SK-N-DZ (cell line): ENCODE data around the gene DDX54. TPM values are rescaled to one million over a fixed set of nuclear protein-coding genes. Genes with fewer than 3 reads are reported as not detected.
A peak's percentile ranks its signal among the peaks of the same experiment; 100 is the strongest.

Experiments
- DNase-seq: peaks from one replicate; pipeline ENCODE4 v3.0.0-alpha.2; 2015; ENCODE audit warnings: low spot score
- polyA plus RNA-seq, 2 experiments: library from polyadenylated mRNA; depleted of rRNA; stranded (reverse); fragments of >200 nt; gene quantifications; 2 replicates each; pipeline ENCODE4 v1.2.3, GENCODE V29; 2014

Gene DDX54, protein sequence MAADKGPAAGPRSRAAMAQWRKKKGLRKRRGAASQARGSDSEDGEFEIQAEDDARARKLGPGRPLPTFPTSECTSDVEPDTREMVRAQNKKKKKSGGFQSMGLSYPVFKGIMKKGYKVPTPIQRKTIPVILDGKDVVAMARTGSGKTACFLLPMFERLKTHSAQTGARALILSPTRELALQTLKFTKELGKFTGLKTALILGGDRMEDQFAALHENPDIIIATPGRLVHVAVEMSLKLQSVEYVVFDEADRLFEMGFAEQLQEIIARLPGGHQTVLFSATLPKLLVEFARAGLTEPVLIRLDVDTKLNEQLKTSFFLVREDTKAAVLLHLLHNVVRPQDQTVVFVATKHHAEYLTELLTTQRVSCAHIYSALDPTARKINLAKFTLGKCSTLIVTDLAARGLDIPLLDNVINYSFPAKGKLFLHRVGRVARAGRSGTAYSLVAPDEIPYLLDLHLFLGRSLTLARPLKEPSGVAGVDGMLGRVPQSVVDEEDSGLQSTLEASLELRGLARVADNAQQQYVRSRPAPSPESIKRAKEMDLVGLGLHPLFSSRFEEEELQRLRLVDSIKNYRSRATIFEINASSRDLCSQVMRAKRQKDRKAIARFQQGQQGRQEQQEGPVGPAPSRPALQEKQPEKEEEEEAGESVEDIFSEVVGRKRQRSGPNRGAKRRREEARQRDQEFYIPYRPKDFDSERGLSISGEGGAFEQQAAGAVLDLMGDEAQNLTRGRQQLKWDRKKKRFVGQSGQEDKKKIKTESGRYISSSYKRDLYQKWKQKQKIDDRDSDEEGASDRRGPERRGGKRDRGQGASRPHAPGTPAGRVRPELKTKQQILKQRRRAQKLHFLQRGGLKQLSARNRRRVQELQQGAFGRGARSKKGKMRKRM
- 34.7 and 39.3 TPM in 2 replicates for polyA plus RNA-seq (2014; cell fraction: cytosol; rRNA removed)
- polyA plus RNA-seq (2014; cell fraction: nucleus; rRNA removed), result 32.1 and 56.8 TPM in 2 replicates

DNA sequence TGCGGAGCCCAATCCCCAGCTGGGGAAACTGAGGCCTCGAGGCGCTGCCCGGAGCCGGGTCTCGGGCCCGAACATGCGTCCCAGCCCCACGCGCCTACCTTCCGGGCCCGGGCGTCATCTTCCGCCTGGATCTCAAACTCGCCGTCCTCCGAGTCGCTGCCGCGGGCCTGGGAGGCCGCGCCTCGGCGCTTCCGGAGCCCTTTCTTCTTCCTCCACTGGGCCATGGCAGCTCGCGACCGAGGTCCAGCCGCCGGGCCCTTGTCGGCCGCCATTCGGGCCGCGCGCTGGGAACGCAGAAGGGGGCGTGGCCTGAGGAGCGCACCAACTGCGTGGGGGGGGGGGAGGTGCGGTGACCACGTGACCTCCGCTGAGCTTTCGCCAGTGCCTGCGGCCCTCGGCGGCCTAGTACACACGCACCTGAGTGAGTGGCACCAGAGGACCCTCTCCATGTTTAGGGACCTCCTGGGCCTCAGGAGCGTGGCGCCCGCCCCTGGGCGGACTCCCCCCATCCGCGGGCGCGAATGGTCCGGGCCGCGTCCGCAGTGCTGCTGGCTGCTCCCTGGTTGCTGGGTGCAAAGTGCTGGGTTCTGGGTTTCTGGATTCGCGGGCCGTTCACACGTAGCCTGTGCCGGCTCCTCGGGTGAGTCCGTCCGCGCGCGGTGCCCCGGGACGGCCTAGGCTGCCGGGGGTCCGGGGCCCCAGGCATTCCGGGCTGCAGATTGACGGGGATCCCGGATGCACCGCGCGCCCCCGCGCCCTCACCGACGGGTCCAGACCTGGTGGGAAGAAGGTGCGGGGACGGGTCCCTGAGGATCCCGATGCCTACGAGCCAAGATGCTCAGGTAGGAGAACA, at the start of gene DDX54, which contains the start of gene RITA1:
DDX54 (minus strand) TSS at position 299 of the 853 bp plus-strand sequence; CDS start at position 272, 27 bp downstream.
RITA1 (plus strand) TSS at position 542 of the 853 bp plus-strand sequence. CDS start 1,026 bp downstream, outside the sequence.
- peak; percentile 89 for DNase-seq

DNA sequence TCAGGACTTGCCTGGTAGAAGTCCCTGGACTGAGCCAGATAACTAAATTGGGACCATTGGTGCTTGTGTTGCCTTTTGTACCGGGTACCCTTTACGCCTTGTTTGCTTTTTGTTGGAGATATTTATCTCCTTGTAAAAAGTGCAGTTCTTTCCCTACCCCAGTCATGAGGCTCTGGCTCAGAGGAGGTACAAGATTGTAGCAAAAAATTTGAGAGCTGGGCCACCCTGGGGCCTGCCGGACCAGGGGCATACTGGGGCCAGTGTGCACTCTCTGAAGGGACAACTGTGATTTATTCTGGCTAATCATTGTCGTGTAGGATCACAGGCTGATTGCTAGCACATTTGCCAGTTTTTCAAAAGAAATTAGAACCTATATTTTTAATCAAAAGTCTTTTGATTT, 49.2 kb upstream of the DDX54 start:
- DNase-seq, result no peak

DNA sequence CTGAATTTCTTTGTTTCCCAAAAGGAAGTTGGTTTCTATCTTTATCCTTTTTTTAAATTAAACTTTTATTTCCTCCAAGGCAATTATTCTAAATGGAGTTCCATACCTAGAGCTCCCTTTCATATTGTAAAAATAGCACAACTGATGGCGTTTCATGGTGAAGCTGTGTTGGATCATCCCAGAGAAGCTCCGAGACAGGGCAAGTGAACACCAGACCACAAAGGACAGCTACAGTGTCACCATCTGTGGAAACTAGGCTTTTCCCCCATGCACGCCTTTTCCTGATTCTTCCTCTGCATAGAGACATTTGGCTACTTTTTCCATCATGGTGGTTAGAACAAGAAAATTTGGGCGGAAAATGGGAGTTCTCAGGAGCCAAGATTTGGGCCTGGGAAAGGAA, 48.7 kb upstream of the DDX54 start:
- DNase-seq, result no peak

DNA sequence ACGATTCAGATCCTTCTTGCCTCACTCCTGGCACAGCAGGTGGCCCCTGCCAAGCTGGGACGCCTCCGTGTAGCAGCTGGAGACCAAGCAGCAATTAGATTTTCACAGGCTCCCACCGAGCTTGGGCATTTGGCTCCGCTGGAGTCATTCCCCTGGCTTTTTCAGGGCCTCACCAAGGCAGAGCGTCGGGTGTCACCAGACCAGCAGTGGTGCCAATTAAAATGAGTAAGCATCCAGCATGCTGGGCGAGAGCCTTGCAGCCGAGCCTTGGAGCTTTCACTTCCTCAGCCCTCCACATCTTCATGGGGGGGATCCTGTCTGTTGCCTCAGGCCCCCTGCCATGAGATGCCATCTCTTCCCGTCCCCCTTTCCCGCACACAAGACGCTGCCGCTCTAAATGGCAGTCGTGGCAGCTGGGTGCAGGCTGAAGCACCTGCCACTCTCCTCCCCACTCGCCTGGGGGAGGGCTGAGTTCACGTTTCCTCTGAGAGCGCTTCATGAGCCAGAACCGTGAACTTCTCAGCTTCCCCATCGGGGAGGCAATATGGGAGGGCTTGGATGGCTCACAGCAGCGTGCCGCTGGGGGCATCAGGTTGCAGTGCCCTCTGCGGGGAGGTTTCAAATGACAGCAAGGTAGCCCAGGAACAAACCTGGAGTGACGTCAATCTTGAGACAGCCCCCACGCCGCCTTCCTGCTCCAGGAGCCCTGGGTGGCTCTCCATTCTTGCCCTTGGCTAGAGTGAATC, 47.7 kb upstream of the DDX54 start:
- DNase-seq, result no peak

DNA sequence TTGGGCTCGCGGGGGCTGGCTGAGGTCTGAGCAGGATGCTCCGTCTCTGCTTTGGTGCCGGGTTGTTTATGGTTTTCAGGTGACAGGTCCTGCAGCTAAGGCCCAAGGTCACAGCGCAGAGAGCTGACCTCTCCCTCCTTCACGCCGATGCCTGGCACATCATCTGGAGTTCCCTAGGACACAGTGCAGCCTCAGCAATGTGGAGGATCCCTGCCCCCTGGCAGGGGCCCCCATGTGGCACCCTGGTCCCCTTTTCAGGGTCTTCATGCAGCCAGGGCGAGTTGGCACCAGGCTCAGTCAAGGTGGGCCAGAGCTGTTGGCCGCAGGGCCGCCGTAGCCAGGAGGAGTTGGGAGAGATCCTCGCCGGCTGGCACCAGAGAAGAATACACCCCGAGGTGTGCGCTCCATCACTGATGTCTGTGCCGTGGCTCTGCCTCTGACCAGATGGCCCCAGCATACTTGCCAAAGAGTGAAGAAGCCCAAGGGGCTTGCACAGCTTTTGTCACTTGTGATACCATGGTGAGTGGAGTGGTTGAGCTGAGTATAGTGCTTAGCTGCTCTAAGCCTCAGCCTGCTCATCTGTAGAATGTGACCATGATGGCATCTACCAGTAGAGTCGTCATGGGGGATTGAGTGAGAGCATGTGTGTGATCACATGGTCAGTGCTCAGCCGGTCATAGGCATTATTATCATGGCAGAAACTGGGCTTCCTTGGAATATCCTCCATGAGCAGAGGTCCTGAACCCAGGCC, 47.0 kb upstream of the DDX54 start:
- DNase-seq, result no peak

DNA sequence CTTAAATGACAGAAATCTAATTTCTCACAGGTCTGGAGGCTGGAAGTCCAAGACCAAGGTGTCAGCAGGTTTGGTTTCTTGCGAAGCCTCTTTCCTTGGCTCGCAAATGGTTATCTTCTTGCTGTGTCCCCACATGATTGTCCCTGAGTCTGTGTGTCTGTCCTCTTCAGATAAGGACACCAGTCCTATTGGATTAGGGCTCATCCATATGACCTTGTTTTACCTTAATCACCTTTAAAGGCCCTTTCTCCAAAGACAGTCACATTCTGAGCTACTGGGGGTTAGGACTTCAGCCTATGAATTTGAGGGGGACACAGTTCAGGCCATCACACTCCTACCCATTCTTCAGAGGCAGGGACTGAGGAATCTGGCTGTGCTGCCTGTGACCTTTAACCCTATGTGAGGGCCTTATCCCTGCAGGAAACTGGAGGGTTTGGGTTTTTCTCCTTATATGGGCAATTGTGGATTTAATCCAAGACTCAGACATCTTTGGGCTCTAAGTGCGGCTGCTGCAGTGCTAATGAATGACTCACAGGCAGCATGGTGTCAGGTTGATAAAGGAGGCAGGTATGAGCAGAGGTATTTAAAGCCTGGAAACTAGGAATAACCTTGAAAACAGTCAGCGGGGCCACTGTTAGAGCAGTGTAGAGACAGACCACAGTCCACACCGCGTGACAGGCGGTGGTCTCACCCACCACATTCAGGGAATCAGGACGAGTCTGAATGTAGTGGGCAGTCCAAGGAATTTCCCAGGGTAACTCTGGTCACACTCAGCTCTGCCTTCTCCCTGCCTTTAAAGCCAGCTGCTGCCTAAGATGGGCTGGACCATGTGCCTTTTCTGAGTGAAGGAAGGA, 46.2 kb upstream of the DDX54 start:
- DNase-seq, result no peak

DNA sequence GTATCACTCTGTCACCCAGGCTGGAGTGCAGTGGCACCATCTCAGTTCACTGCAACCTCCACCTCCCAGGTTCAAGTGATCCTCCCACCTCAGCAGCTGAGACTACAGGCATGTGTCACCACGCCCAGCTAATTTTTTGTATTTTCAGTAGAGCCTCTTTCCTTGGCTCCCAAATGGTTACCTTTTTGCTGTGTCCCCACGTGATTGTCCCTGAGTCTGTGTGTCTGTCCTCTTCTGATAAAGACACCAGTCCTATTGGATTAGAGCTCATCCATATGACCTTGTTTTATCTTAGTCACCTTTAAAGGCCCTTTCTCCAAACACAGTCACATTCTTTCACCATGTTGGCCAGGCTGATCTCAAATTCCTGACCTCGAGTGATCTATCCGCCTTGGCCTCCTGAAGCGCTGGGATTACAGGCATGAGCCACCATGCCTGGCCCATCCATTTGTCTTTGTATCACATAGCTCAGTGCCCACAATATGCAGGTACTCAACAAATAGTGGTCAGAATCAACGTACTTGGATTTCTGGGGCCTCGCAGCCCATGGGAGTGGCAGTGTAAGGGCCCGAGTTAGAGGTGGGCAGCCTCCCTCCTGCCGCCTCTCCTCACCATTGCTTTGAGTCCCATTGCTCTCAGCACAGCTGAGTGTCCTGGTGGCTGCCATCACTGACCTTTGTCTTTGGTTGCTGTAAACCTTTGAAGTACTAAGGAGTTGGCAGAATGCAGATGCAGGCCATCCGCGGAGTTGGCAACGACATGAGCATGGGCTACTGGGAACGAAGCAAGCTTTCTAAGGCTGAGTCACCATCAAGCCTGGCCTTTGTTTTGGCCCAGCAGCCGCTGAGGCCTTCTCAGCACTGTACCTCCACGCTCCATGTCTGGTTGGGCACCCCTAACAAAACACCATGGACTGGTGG, 45.3 kb upstream of the DDX54 start:
- DNase-seq, result no peak

DNA sequence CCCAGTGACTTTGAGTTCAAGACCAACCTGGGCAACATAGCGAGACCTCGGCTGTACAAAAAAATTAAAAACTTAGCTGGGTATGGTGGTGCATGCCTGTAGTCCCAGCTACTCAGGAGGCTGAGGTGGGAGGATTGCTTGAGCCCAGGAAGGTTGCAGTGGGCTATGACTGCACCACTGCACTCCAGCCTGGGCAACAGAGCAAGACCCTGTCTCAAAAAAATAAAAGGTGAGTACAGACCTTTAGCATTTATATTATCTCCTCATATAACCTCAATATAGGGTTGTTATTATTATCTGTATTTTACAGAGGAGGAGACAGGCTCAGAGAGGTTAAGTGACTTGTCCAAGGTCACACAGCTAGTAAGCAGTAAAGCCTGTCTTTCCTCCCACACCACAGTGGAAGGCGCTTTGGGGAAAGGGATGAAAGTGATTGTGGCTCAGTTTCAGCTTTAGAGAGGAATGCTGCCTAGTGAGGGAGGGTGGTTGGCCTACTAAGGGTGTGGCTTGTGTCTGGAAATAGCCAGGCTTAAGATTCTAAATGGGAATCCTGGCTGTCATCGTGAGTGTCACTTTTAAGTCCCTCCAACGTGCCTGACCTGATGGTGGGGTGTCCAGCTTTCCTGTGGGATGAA, 43.2 kb upstream of the DDX54 start:
- no peak for DNase-seq

DNA sequence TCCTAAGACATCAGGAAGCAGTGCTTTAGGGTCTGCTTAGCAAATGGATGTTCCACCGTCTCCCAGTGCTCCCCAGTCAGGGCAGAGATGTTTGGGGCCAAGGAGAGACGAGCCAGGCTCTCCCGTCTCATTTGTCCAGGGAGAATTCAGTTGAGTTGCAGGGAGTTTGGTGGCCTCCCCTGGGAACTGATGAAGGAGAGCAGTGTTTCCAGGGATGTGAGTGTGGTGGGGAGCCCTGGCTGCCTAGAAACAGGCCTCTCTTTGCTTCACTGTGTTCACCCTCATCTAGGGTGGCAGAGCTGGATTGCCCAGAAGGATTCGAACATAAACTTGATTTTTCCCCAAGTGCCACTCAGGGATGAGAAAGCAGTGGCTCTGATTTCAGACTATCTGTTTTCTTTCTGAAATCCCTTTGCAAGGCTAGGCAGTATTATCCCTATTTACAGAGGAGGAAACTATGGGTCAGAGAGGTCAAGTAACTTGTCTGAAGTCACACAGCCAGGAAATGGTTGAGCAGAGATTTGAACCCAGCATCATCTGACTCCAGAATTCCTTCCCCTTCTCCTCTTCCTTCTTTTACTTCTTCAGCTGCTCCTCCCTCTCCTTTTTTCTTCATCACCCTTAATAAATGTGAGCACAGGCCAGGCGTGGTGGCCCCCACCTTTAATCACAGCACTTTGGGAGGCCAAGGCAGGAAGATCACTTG, 42.6 kb upstream of the DDX54 start:
- no peak for DNase-seq

DNA sequence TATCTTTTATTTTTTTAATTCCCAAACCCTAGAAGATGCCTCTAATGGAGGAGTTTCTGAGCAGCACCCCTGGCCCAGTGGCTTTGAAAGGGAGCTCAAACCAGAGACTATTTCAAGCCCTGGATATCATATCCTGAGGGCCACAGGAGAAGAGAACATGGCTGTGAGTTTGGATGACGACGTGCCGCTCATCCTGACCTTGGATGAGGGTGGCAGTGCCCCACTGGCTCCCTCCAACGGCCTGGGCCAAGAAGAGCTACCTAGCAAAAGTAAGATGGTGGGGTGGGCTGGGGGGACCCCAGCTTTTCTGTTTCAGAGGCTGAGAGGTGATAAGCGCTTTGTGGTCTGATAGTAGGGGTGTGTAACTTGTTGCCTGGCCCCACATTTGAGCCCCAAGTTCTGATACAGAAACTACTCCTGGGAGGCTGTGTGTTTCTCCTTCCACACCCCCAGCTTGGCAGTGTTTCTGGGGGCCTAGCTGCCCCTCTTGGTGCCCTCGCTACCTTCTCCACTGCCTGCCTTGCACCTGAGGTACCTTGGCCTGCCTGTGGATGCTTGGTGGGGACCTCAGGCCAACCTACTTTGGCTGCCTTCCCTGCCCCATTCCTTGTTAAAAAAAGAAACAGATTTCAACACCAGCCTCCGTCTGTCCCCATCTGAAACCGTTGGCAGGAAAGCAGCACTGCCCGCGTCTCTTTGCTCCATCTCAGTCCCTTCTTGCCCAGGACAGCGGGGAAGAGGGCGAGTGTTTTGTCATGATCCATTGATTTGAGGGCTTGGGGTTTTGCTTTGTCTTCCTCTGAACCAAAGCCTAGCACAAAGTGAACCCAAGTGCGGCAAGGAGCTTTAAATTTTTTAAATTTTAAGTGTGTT, 41.7 kb upstream of the DDX54 start:
- DNase-seq, result no peak

DNA sequence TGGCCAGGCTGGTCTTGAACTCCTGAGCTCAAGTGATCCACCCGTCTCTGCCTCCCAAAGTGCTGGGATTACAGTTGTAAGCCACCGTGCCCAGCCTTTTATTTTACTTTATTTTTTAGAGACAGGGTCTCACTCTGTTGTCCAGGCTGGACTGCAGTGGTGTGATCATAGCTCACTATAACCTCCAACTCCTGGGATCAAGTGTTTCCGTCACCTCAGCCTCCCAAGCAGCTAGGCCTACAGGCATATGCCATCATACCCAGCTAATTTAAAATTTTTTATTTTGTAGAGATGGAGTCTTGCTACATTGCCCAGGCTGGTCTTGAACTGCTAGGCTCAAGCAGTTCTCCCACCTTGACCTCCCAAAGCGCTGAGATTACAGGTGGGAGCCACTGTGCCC, 39.7 kb upstream of the DDX54 start:
- DNase-seq, result no peak

DNA sequence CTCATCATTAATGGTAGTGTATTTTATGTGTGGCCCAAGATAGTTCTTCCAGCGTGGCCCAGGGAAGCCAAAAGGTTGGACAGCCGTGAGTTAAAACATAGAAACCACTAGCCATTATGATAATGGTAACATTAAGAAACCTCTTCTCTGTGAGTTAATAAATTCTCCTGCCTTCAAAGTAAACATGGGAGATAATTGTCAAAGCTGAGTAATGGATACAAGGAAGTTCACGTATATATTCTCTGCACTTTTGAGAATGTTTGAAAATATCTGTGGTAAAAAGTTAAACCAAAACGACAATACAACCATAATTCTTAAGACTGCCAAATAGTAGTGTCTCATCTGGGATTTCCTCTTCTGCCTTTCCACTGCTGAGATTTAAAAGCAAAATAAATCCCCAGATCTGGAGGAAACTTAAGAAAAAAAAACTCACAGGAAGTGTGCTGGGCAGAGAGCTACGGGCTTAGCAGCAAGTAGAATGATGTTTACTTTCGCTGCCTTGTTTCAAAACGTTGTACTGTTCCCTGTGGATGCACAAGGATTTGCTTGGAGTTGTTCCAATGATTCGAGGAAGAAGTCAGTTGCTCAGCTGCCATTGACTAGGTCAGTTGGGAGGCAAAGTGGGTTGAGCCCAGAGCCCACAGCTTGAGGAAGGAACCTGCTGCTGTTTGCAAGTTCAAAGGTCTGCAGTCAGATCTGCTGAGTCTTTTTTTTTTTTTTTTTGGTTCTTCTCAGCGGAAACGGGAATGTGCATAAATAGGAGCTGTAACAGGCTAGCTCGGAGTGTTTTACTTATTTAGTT, 37.7 kb upstream of the DDX54 start:
- DNase-seq, result no peak

DNA sequence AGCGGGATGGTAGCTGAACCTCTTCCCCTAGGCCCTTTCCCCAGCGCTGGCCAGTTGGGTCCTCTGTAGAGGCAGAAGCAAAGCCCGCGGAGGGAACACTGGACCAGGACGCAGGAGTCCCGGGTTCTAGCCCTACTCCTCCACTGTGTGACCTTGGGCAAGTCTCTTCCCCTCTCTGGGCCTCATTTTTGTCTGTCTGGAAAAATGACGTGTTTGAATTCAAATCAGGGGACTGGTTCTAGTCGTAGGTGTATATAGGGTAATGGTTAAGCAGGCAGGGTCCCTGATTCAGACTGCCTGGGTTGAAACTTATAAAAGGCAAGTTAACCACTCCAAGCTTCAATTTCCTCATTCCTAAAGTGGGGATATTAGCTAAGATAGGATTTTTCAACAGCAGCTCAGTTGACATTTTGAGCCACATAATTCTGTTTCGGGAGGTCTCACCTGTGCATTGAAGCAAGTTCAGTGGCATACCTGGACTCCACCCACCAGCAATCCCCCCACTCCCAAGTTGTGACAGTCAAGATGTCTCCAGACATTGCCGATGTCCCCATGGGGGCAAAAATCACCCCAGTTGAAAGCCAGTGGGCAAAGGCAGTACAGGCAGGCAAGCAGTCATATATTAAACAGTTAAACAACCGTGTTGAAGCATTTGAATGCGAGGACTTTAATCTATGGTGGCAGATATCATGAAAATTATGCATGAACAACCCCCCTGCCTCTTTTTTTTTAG, 36.9 kb upstream of the DDX54 start:
- DNase-seq, result no peak
